ENCODE data around the gene GPSM1.

DNA sequence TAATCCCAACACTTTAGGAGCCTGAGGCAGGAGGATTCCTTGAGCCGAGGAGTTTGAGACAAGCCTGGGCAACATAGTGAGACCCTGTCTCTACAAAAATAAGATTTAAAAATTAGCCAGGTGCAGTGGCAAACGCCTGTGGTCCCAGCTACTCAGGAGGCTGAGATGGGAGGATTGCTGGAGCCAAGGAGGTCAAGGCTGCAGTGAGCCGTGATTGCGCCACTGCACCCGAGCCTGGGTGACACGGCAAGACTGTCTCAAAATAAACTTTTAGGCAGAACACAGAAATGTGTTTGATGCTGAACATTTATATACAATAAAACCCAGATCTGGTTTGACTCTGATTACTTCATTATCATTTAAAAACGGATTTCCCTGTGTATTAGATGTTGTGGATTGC, 78.1 kb downstream of the GPSM1 start:
- TF ChIP-seq, protein P1, sequence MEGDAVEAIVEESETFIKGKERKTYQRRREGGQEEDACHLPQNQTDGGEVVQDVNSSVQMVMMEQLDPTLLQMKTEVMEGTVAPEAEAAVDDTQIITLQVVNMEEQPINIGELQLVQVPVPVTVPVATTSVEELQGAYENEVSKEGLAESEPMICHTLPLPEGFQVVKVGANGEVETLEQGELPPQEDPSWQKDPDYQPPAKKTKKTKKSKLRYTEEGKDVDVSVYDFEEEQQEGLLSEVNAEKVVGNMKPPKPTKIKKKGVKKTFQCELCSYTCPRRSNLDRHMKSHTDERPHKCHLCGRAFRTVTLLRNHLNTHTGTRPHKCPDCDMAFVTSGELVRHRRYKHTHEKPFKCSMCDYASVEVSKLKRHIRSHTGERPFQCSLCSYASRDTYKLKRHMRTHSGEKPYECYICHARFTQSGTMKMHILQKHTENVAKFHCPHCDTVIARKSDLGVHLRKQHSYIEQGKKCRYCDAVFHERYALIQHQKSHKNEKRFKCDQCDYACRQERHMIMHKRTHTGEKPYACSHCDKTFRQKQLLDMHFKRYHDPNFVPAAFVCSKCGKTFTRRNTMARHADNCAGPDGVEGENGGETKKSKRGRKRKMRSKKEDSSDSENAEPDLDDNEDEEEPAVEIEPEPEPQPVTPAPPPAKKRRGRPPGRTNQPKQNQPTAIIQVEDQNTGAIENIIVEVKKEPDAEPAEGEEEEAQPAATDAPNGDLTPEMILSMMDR (IDR thresholded peaks at IDR 0.05): no peak
- TF ChIP-seq EZH2 (IDR thresholded peaks at IDR 0.05; ENCODE audit: borderline replicate concordance, insufficient read depth, low read depth, low read length, poor library complexity, severe bottlenecking): no peak

Data from B cell (primary cell).